ENCODE measurements around the gene BEAN1. TPM values are rescaled to one million over a fixed set of nuclear protein-coding genes. Genes with fewer than 3 reads are reported as not detected.

Gene BEAN1
- total and polyA plus RNA-seq, 8 donors = 0.08 to 0.41 (median 0.14) TPM; not detected in 5

- Histone ChIP-seq H3K4me1 (no peaks in the 10 kb centered on the region), H3K27ac (no peak overlapping the region), H3K9me3 (no peaks in the 10 kb centered on the region), H3K27me3 (no peaks in the 10 kb centered on the region), H3K4me3 (no peak overlapping the region), H3K36me3 (no peaks in the 10 kb centered on the region)
- DNase-seq (no peak), FAIRE-seq (no peak), ATAC-seq (no peak)
- TF ChIP-seq, protein P1, sequence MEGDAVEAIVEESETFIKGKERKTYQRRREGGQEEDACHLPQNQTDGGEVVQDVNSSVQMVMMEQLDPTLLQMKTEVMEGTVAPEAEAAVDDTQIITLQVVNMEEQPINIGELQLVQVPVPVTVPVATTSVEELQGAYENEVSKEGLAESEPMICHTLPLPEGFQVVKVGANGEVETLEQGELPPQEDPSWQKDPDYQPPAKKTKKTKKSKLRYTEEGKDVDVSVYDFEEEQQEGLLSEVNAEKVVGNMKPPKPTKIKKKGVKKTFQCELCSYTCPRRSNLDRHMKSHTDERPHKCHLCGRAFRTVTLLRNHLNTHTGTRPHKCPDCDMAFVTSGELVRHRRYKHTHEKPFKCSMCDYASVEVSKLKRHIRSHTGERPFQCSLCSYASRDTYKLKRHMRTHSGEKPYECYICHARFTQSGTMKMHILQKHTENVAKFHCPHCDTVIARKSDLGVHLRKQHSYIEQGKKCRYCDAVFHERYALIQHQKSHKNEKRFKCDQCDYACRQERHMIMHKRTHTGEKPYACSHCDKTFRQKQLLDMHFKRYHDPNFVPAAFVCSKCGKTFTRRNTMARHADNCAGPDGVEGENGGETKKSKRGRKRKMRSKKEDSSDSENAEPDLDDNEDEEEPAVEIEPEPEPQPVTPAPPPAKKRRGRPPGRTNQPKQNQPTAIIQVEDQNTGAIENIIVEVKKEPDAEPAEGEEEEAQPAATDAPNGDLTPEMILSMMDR (IDR thresholded peaks at IDR 0.05) = no peak
- 92 to 93% methylated on average over 4 of the region's 4 CpGs for WGBS, 2 donors
- intact Hi-C loops (cut with DNase I) = no loop called here
Measured at GRCh38 chr16:66385415-66385814, 41.7 kb upstream of the BEAN1 start.

- intact Hi-C loops (cut with DNase I) = no loop called here
- FAIRE-seq (no peak), ATAC-seq (peak in 3 of 4 donors; percentile 47 to 91 (median 75)), DNase-seq (peak in 3 of 6 donors; percentile 41 to 49 (median 46))
- WGBS, 2 donors = 58 to 71% methylated on average over 20 of the region's 20 CpGs
- H3K27ac ChIP-seq = no peak overlapping the region
- H3K27me3 ChIP-seq = no peaks in the 10 kb centered on the region
- TF ChIP-seq, protein P1 (IDR thresholded peaks at IDR 0.05) = no peak
- H3K36me3 ChIP-seq = no peaks in the 10 kb centered on the region
- H3K4me1 ChIP-seq = no peaks in the 10 kb centered on the region
- H3K4me3 ChIP-seq = no peak overlapping the region
- no peaks in the 10 kb centered on the region for H3K9me3 ChIP-seq
Measured at GRCh38 chr16:66386629-66387622, 40.2 kb upstream of the BEAN1 start.

DNA sequence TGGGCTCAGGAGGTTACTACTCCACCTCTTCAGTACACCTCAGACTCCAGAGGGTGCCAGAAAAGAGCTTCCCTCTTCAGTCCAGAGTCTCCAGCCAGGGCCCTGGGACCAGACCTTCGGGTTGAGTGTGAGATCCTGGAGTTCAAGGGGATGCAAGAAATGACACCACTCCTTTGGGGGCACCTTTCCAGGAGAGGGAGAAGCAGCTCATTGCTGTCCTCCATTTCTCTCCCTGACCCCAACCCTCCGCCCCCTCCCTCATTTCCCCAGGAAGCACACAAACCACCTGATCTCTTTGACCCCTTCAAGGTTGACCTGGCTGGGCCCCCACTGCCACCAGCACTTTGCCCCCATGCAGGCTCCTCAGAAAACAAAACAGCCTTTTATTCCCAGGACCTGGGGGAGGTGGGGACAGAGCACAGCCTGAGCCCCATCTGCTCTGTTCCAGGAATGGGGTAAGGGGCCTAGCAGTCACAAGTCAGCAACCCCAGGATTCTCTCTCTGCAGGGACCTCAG, 39.2 kb upstream of the BEAN1 start:
- no peak for FAIRE-seq
- WGBS, 2 donors = 79 to 86% methylated on average over 2 of the region's 2 CpGs
- no peaks in the 10 kb centered on the region for H3K27me3 ChIP-seq
- H3K4me3 ChIP-seq = no peak overlapping the region
- H3K36me3 ChIP-seq = no peaks in the 10 kb centered on the region
- DNase-seq = no peak
- ATAC-seq = no peak
- H3K9me3 ChIP-seq = no peaks in the 10 kb centered on the region
- no peaks in the 10 kb centered on the region for H3K4me1 ChIP-seq
- intact Hi-C loops (cut with DNase I) = no loop called here
- no peak overlapping the region for H3K27ac ChIP-seq
- TF ChIP-seq, protein P1 (IDR thresholded peaks at IDR 0.05) = no peak

- WGBS, 2 donors = 85 to 87% methylated on average over 6 of the region's 6 CpGs
- Histone ChIP-seq H3K4me3 (no peak overlapping the region), H3K27ac (no peak overlapping the region), H3K9me3 (no peaks in the 10 kb centered on the region), H3K27me3 (no peaks in the 10 kb centered on the region), H3K36me3 (no peaks in the 10 kb centered on the region), H3K4me1 (no peaks in the 10 kb centered on the region)
- intact Hi-C loops (cut with DNase I) = no loop called here
- ATAC-seq (no peak), DNase-seq (no peak), FAIRE-seq (no peak)
- TF ChIP-seq, protein P1 (IDR thresholded peaks at IDR 0.05) = no peak
Measured at GRCh38 chr16:66388350-66389139, 38.5 kb upstream of the BEAN1 start.

All from pancreas (tissue), 10 donors.